GM12891 (cell line): ENCODE data around the gene SORL1.

ENCODE experiments used
- POLR2A ChIP-seq: IDR thresholded peaks from 2 replicates; pipeline ENCODE4 v1.6.1; 2011; ENCODE audit warnings: low read depth, low read length, control low read depth
- POLR2AphosphoS5 ChIP-seq: IDR thresholded peaks from 2 replicates; pipeline ENCODE4 v1.6.1; 2011; ENCODE audit warnings: low read depth, low read length, control low read depth
- POU2F2 ChIP-seq: IDR thresholded peaks from 2 replicates; pipeline ENCODE4 v1.6.1; 2011; ENCODE audit warnings: low read depth, mild to moderate bottlenecking, control low read depth, low read length, moderate library complexity
- TAF1 ChIP-seq: IDR thresholded peaks from 2 replicates; pipeline ENCODE4 v1.6.1; 2011; ENCODE audit warnings: low read depth, low read length, control low read depth

DNA sequence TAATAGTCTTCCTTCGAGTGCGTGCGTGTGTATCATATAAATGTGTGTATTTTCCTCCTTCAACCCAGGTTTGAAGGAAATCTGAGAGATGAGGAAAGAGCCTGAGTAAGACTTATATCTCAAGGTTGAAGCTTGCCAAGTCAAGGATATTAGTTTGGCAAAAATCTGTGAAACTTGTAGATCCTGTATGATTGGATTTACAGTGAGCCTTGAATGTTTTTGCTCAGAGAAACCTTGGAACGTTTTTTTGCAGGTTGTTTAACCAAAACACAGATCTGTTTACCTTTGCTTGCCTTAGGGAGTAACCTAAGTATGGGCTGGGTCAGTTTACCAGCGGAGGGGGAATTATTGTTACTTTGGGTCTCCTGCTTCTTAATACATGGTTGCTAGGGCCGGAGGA is 36.5 kb downstream of the SORL1 start:
- TF ChIP-seq TAF1 (no peak), POLR2A (no peak), POLR2AphosphoS5 (no peak), POU2F2 (no peak)
